DND-41 (cell line): Measurements from ENCODE around the gene GDF9.

ENCODE experiments used
- EZH2 ChIP-seq: IDR thresholded peaks from 3 replicates; pipeline ENCODE4 v1.6.1; 2012; ENCODE audit warnings: borderline replicate concordance, low read depth, mild to moderate bottlenecking, moderate library complexity, low read length, inconsistent platforms; ENCODE audit not compliant: severe bottlenecking
- TF ChIP-seq, protein P1 (sequence below): IDR thresholded peaks from 2 replicates; pipeline ENCODE4 v1.5.1; 2012; ENCODE audit warnings: borderline replicate concordance, low read length, moderate library complexity, mild to moderate bottlenecking; ENCODE audit not compliant: poor library complexity, severe bottlenecking; ENCODE audit errors: extremely low read depth

DNA sequence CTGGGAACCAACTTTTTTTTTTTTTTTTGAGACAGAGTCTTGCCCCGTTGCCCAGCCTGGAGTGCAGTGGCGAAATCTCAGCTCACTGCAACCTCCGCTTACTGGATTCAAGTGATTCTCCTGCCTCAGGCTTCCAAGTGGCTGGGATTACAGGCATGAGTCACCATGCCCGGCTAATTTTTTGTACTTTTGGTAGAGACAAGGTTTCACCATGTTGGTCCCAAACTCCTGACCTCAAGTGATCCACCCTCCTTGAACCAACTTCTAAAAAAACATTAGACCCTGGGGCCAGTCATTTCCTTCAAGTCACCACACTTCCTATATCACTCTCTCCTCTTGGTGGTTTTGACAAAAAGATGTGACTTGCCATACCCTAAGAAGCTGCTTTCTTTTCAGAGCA, 25.0 kb downstream of the GDF9 start:
- TF ChIP-seq, protein P1, sequence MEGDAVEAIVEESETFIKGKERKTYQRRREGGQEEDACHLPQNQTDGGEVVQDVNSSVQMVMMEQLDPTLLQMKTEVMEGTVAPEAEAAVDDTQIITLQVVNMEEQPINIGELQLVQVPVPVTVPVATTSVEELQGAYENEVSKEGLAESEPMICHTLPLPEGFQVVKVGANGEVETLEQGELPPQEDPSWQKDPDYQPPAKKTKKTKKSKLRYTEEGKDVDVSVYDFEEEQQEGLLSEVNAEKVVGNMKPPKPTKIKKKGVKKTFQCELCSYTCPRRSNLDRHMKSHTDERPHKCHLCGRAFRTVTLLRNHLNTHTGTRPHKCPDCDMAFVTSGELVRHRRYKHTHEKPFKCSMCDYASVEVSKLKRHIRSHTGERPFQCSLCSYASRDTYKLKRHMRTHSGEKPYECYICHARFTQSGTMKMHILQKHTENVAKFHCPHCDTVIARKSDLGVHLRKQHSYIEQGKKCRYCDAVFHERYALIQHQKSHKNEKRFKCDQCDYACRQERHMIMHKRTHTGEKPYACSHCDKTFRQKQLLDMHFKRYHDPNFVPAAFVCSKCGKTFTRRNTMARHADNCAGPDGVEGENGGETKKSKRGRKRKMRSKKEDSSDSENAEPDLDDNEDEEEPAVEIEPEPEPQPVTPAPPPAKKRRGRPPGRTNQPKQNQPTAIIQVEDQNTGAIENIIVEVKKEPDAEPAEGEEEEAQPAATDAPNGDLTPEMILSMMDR = no peak
- no peak for TF ChIP-seq EZH2
